K562 (cell line): Measurements from ENCODE around the gene EIF3K. TPM values are rescaled to one million over a fixed set of nuclear protein-coding genes. Genes with fewer than 3 reads are reported as not detected.

Experiments used
- DMBX1 ChIP-seq: fragments of 250-450 bp; sonication (Bioruptor Pico); IDR thresholded peaks from 2 replicates; pipeline ENCODE4 v1.8.0; 2022; ENCODE audit warnings: inconsistent platforms, mild to moderate bottlenecking, moderate library complexity, borderline replicate concordance
- L3MBTL2 ChIP-seq: fragments of 450-650 bp; IDR thresholded peaks from 2 replicates; pipeline ENCODE4 v1.6.1; 2016; ENCODE audit warnings: mild to moderate bottlenecking, moderate library complexity
- MCM3 ChIP-seq: fragments of 450-650 bp; IDR thresholded peaks from 2 replicates; pipeline ENCODE4 v1.6.1; 2016
- MXI1 ChIP-seq: IDR thresholded peaks from 2 replicates; pipeline ENCODE4 v1.6.1; 2011; ENCODE audit warnings: low read depth, mild to moderate bottlenecking, improper control_type of control experiment, low read length
- NFRKB ChIP-seq: fragments of 450-650 bp; IDR thresholded peaks from 2 replicates; pipeline ENCODE4 v1.6.1; 2016; ENCODE audit warnings: low read depth
- SIRT6 ChIP-seq: IDR thresholded peaks from one replicate; pipeline ENCODE4 v1.6.1; 2012; ENCODE audit warnings: low read depth, mild to moderate bottlenecking, control low read depth, inconsistent platforms, low read length, moderate library complexity
- SUPT5H ChIP-seq: fragments of 450-650 bp; IDR thresholded peaks from 2 replicates; pipeline ENCODE4 v1.6.1; 2016
- XRCC3 ChIP-seq: fragments of 450-650 bp; IDR thresholded peaks from 2 replicates; pipeline ENCODE4 v1.6.1; 2017; ENCODE audit warnings: mild to moderate bottlenecking, moderate library complexity
- ZBTB7A ChIP-seq: IDR thresholded peaks from 2 replicates; pipeline ENCODE4 v1.6.1; 2011; ENCODE audit warnings: low read depth, mild to moderate bottlenecking, low read length, moderate library complexity, borderline replicate concordance; ENCODE audit not compliant: control insufficient read depth
- ZNF175 ChIP-seq: fragments of 200-800 bp; sonication (Bioruptor generic); IDR thresholded peaks from 2 replicates; pipeline ENCODE4 v1.6.1; 2016; ENCODE audit warnings: low read depth, mild to moderate bottlenecking, missing genetic modification characterization, missing compliant biosample characterization
- ZNF184 ChIP-seq: sonication (generic); formaldehyde crosslinking; IDR thresholded peaks from 2 replicates; pipeline ENCODE4 v1.5.0; 2020; ENCODE audit warnings: missing genetic modification reagents
- ZNF3 ChIP-seq: fragments of 250-450 bp; sonication (Bioruptor Pico); IDR thresholded peaks from 2 replicates; pipeline ENCODE4 v1.5.0; 2021; ENCODE audit warnings: mild to moderate bottlenecking, moderate library complexity
- ZNF311 ChIP-seq: fragments of 250-450 bp; sonication (Bioruptor Pico); IDR thresholded peaks from 2 replicates; pipeline ENCODE4 v1.4.0; 2020; ENCODE audit warnings: mild to moderate bottlenecking, moderate library complexity
- ZNF445 ChIP-seq: fragments of 250-450 bp; sonication (Bioruptor Pico); IDR thresholded peaks from 2 replicates; pipeline ENCODE4 v1.4.0; 2020; ENCODE audit warnings: low read depth, mild to moderate bottlenecking, moderate library complexity
- polyA plus RNA-seq, 8 experiments: library from polyadenylated mRNA; depleted of rRNA in 4 of 8; stranded (reverse) in 5 of 8; unstranded in 3 of 8; fragments of >200 nt; fragmentation: Nextera tagmentation in 2 of 8; fragmentation: Illumina TruSeq in 1 of 8; extraction: Ambion mirVana in 2 of 8; extraction: Trizol in 1 of 8; gene quantifications; 2 replicates each; pipeline versions ENCODE4 v1.2.1 to v1.2.3, GENCODE V29; 2011 to 2014; ENCODE audit warnings: inconsistent platforms in 1 of 8, missing spikeins in 1 of 8
- total RNA-seq, 7 experiments: library from RNA; depleted of rRNA in 6 of 7; stranded (reverse); fragments of >200 nt in 6 of 7; fragmentation: Illumina TruSeq in 2 of 7; extraction: Trizol in 2 of 7; gene quantifications; 2 replicates each; pipeline versions ENCODE4 v1.2.1 to v1.2.3, GENCODE V29; 2011 to 2021; ENCODE audit warnings: low replicate concordance in 1 of 7
- TF ChIP-seq, protein P1 (sequence below): sonication (generic); formaldehyde crosslinking; IDR thresholded peaks from 2 replicates; pipeline ENCODE4 v1.8.0; 2023; ENCODE audit warnings: missing genetic modification reagents, mild to moderate bottlenecking, borderline replicate concordance
- TF ChIP-seq, protein P2 (sequence below): fragments of 250-450 bp; sonication (Bioruptor Pico); IDR thresholded peaks from 2 replicates; pipeline ENCODE4 v1.5.0; 2022; ENCODE audit warnings: mild to moderate bottlenecking
- TF ChIP-seq, protein P3 (sequence below): sonication (generic); formaldehyde crosslinking; IDR thresholded peaks from 2 replicates; pipeline ENCODE4 v1.8.0; 2022; ENCODE audit warnings: mild to moderate bottlenecking, missing genetic modification reagents
- TF ChIP-seq, protein P4 (sequence below): IDR thresholded peaks from 2 replicates; pipeline ENCODE4 v1.6.1; 2012; ENCODE audit warnings: low read depth, low read length, improper control_type of control experiment, borderline replicate concordance

The EIF3K gene
- total and polyA plus RNA-seq, 9 of the 15 experiments (the other 6 are each of a cell fraction or from before 2014, with no cell fraction given): 387 to 1,827 (median 733) TPM

DNA sequence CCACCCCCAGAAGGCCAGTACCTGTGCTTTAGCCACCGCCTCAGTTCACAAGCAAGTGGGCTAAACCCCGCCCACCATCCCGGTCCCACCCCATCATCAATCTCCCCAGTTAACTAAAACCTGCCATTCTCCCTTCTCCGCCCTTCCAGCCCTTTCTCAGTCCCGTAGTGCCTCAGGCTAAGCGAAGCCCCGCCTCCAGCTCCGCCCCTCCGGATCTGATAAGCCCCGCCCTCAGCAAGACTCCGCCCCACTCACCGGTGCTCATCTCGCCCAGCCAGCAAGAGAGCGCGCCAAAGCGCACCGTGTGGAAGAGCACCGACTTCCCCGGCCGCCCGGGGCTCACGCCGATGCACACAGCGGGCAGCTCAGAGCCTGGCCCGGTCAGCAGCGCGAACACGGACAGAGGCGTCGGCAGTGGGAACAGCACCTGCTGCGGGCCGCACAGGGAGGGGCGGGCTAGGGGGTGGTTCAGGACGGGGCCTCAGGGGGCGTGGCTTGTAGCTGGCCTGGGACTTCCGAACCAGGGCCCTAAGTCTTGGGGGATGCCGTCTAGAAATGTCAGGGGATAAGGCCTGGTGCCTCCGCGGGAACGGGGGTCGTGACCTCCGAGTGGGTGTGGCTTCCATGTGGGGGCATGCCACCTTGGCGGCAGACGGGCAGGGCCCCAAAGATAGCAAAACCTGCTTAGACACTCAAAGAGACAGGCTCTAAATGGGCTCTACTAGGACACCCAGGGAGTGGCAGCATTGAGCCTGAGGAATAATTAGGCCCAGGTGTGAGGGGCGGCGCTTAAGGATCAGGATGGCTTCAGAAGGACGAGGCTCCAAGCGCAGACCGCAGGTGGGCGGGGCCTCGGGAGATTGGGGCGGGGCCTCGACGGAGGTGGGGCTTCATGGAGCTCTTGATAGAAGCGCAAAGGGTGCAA, 22.7 kb upstream of the EIF3K start (continued):
- TF ChIP-seq, protein P1, sequence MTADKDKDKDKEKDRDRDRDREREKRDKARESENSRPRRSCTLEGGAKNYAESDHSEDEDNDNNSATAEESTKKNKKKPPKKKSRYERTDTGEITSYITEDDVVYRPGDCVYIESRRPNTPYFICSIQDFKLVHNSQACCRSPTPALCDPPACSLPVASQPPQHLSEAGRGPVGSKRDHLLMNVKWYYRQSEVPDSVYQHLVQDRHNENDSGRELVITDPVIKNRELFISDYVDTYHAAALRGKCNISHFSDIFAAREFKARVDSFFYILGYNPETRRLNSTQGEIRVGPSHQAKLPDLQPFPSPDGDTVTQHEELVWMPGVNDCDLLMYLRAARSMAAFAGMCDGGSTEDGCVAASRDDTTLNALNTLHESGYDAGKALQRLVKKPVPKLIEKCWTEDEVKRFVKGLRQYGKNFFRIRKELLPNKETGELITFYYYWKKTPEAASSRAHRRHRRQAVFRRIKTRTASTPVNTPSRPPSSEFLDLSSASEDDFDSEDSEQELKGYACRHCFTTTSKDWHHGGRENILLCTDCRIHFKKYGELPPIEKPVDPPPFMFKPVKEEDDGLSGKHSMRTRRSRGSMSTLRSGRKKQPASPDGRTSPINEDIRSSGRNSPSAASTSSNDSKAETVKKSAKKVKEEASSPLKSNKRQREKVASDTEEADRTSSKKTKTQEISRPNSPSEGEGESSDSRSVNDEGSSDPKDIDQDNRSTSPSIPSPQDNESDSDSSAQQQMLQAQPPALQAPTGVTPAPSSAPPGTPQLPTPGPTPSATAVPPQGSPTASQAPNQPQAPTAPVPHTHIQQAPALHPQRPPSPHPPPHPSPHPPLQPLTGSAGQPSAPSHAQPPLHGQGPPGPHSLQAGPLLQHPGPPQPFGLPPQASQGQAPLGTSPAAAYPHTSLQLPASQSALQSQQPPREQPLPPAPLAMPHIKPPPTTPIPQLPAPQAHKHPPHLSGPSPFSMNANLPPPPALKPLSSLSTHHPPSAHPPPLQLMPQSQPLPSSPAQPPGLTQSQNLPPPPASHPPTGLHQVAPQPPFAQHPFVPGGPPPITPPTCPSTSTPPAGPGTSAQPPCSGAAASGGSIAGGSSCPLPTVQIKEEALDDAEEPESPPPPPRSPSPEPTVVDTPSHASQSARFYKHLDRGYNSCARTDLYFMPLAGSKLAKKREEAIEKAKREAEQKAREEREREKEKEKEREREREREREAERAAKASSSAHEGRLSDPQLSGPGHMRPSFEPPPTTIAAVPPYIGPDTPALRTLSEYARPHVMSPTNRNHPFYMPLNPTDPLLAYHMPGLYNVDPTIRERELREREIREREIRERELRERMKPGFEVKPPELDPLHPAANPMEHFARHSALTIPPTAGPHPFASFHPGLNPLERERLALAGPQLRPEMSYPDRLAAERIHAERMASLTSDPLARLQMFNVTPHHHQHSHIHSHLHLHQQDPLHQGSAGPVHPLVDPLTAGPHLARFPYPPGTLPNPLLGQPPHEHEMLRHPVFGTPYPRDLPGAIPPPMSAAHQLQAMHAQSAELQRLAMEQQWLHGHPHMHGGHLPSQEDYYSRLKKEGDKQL: no peak
- TF ChIP-seq ZBTB7A: peak; percentile 40
- TF ChIP-seq ZNF184: no peak
- TF ChIP-seq ZNF3 (CRISPR knock-in tag): no peak
- TF ChIP-seq ZNF175: no peak
- TF ChIP-seq ZNF311 (CRISPR knock-in tag): no peak
- TF ChIP-seq L3MBTL2: peak; percentile 95
- TF ChIP-seq MCM3: no peak
- no peak for TF ChIP-seq MXI1
- TF ChIP-seq, protein P2, sequence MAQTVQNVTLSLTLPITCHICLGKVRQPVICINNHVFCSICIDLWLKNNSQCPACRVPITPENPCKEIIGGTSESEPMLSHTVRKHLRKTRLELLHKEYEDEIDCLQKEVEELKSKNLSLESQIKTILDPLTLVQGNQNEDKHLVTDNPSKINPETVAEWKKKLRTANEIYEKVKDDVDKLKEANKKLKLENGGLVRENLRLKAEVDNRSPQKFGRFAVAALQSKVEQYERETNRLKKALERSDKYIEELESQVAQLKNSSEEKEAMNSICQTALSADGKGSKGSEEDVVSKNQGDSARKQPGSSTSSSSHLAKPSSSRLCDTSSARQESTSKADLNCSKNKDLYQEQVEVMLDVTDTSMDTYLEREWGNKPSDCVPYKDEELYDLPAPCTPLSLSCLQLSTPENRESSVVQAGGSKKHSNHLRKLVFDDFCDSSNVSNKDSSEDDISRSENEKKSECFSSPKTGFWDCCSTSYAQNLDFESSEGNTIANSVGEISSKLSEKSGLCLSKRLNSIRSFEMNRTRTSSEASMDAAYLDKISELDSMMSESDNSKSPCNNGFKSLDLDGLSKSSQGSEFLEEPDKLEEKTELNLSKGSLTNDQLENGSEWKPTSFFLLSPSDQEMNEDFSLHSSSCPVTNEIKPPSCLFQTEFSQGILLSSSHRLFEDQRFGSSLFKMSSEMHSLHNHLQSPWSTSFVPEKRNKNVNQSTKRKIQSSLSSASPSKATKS (CRISPR knock-in tag): no peak
- no peak for TF ChIP-seq NFRKB
- TF ChIP-seq, protein P3, sequence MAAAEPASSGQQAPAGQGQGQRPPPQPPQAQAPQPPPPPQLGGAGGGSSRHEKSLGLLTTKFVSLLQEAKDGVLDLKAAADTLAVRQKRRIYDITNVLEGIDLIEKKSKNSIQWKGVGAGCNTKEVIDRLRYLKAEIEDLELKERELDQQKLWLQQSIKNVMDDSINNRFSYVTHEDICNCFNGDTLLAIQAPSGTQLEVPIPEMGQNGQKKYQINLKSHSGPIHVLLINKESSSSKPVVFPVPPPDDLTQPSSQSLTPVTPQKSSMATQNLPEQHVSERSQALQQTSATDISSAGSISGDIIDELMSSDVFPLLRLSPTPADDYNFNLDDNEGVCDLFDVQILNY (CRISPR knock-in tag): no peak
- TF ChIP-seq DMBX1: no peak
- TF ChIP-seq, protein P4, sequence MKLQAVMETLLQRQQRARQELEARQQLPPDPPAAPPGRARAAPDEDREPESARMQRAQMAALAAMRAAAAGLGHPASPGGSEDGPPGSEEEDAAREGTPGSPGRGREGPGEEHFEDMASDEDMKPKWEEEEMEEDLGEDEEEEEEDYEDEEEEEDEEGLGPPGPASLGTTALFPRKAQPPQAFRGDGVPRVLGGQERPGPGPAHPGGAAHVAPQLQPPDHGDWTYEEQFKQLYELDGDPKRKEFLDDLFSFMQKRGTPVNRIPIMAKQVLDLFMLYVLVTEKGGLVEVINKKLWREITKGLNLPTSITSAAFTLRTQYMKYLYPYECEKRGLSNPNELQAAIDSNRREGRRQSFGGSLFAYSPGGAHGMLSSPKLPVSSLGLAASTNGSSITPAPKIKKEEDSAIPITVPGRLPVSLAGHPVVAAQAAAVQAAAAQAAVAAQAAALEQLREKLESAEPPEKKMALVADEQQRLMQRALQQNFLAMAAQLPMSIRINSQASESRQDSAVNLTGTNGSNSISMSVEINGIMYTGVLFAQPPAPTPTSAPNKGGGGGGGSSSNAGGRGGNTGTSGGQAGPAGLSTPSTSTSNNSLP: no peak
- no peak for TF ChIP-seq SIRT6
- TF ChIP-seq SUPT5H: no peak
- no peak for TF ChIP-seq XRCC3
- no peak for TF ChIP-seq ZNF445 (CRISPR knock-in tag)
